ENCODE data around the gene TMUB2. TPM values are rescaled to one million over a fixed set of nuclear protein-coding genes. Genes with fewer than 3 reads are reported as not detected.
"Not testable (repeated sequence)": the region's sequence is repeated elsewhere in the genome, so short reads cannot be mapped to it uniquely, and the experiment has no call there.

TMUB2 gene
- total and polyA plus RNA-seq, 2 of the 13 experiments (the other 11 are each of a cell fraction or from before 2014, with no cell fraction given), result 26.9 to 50.8 TPM

- TF ChIP-seq ZBTB25 (CRISPR knock-in tag; IDR thresholded peaks at IDR 0.05), result no peak
- no peak for TF ChIP-seq ZKSCAN1 (IDR thresholded peaks at IDR 0.05; ENCODE audit: low read length)
- no peak for TF ChIP-seq NCOA5 (CRISPR knock-in tag; IDR thresholded peaks at IDR 0.05)
- TF ChIP-seq, protein P1, sequence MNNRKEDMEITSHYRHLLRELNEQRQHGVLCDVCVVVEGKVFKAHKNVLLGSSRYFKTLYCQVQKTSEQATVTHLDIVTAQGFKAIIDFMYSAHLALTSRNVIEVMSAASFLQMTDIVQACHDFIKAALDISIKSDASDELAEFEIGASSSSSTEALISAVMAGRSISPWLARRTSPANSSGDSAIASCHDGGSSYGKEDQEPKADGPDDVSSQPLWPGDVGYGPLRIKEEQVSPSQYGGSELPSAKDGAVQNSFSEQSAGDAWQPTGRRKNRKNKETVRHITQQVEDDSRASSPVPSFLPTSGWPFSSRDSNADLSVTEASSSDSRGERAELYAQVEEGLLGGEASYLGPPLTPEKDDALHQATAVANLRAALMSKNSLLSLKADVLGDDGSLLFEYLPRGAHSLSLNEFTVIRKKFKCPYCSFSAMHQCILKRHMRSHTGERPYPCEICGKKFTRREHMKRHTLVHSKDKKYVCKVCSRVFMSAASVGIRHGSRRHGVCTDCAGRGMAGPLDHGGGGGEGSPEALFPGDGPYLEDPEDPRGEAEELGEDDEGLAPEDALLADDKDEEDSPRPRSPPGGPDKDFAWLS (CRISPR knock-in tag; IDR thresholded peaks at IDR 0.05; ENCODE audit: borderline replicate concordance), result no peak
- no peak for TF ChIP-seq RNF219 (CRISPR knock-in tag; IDR thresholded peaks at IDR 0.05)
Measured at GRCh38 chr17:44235583-44235936, 48.8 kb downstream of the TMUB2 start (continued).

DNA sequence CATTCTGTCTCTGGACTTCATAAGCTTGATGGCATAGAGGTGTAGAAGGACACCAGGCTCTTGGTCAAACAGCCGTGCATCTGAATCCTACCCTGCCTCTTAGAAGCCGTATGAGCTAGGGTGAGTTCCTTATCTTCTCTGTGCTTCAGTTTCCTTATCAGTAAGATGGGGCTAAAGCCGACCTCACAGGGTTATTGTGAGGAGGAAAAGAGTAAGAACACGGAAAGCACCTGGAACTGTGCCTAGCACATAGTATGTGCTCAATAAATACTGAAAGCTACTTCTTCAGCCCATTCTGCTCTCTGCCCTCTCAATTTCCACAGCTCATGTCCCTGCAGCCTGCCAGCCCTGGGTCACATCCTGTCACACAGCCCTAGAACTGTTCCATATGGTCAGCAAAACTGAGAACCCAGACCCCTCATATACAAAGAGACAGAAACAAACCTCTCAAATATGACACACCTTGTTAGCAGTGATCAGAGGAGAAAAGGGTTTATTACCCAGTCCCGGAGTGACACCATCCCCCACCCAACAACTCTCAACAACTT, 49.7 kb downstream of the TMUB2 start:
- Histone ChIP-seq H3K4me3 (replicated peaks in 1 of 3; ENCODE audit: insufficient read depth in 1 of 3, low read depth in 2 of 3, low read length in 3 of 3) (no peak overlapping the region), H3K79me2 (ENCODE audit: insufficient read depth, low read length) (no peaks in the 10 kb centered on the region), H2AFZ (ENCODE audit: low read length) (no peak overlapping the region), H4K20me1 (ENCODE audit: insufficient read depth, low read length) (no peaks in the 10 kb centered on the region), H3K27ac (ENCODE audit: extremely low read length, insufficient read depth, low read length) (no peak overlapping the region), H3K27me3 (ENCODE audit: control insufficient read depth in 1 of 2, insufficient read depth in 2 of 2, low read length in 2 of 2) (peaks cover 0 to 14% of the 10 kb centered on the region in 2 experiments; a peak in 3 of 5 replicates), H3K9ac (ENCODE audit: insufficient read depth, low read depth, low read length) (no peak overlapping the region), H3K36me3 (replicated peaks in 1 of 2; ENCODE audit: control insufficient read depth in 1 of 2, insufficient read depth in 2 of 2, low read length in 2 of 2) (no peaks in the 10 kb centered on the region), H3K4me2 (ENCODE audit: low read depth, low read length) (no peak overlapping the region), H3K4me1 (ENCODE audit: insufficient read depth, low read length) (no peaks in the 10 kb centered on the region), H3K9me3 (ENCODE audit: low read length) (no peaks in the 10 kb centered on the region)
- 38% methylated on average over 5 of the region's 5 CpGs for WGBS (ENCODE audit: low lambda C conversion rate)
- DNase-seq (ENCODE audit: low spot score) (no peak), FAIRE-seq (no peak), ATAC-seq (no peak)
- no TSS peak for BruUV-seq (replicated peaks)
- TF ChIP-seq NFATC3 (CRISPR knock-in tag; IDR thresholded peaks at IDR 0.05) (no peak), NFE2 (CRISPR knock-in tag; IDR thresholded peaks at IDR 0.05) (no peak)
- CTCF ChIA-PET (ENCODE audit: low intra/inter-chr PET ratio, low total read pairs), result no interaction called here
- intact Hi-C loops (cut with micrococcal nuclease; ENCODE audit: unreplicated experiment) (no loop called here), in situ Hi-C loops (cut with HindIII; ENCODE audit: extremely low pct_ligation_motif_present, low pct_unique_long_range_greater_than_20kb) (no loop called here)
- POLR2A ChIA-PET, result interaction anchor here (0.6 kb wide), 1 partner anchor 105 kb away, joined by 5 read pairs; no protein-coding TSS in a partner anchor

DNA sequence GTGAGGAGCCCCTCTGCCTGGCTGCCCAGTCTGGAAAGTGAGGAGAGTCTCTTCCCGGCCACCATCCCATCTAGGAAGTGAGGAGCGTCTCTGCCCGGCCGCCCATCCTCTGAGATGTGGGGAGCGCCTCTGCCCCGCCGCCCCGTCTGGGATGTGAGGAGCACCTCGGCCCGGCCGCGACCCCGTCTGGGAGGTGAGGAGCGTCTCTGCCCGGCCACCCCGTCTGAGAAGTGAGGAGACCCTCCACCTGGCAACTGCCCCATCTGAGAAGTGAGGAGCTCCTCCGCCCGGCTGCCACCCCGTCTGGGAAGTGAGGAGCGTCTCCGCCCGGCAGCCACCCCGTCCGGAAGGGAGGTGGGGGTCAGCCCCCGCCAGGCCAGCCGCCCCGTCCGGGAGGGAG, 51.1 kb downstream of the TMUB2 start:
- H3K4me1 ChIP-seq (ENCODE audit: insufficient read depth, low read length); H3K36me3 ChIP-seq (replicated peaks in 1 of 2; ENCODE audit: control insufficient read depth in 1 of 2, insufficient read depth in 2 of 2, low read length in 2 of 2); intact Hi-C loops (cut with micrococcal nuclease; ENCODE audit: unreplicated experiment); DNase-seq (ENCODE audit: low spot score); FAIRE-seq; POLR2A ChIA-PET; H3K4me2 ChIP-seq (ENCODE audit: low read depth, low read length); in situ Hi-C loops (cut with HindIII; ENCODE audit: extremely low pct_ligation_motif_present, low pct_unique_long_range_greater_than_20kb); H2AFZ ChIP-seq (ENCODE audit: low read length); CTCF ChIA-PET (ENCODE audit: low intra/inter-chr PET ratio, low total read pairs); BruUV-seq (replicated peaks); H4K20me1 ChIP-seq (ENCODE audit: insufficient read depth, low read length); H3K4me3 ChIP-seq (replicated peaks in 1 of 3; ENCODE audit: insufficient read depth in 1 of 3, low read depth in 2 of 3, low read length in 3 of 3); H3K9ac ChIP-seq (ENCODE audit: insufficient read depth, low read depth, low read length); H3K9me3 ChIP-seq (ENCODE audit: low read length); ATAC-seq; H3K79me2 ChIP-seq (ENCODE audit: insufficient read depth, low read length); H3K27ac ChIP-seq (ENCODE audit: extremely low read length, insufficient read depth, low read length): not testable (repeated sequence)
- peaks cover 0 to 14% of the 10 kb centered on the region in 2 experiments; a peak in 3 of 5 replicates for H3K27me3 ChIP-seq (ENCODE audit: control insufficient read depth in 1 of 2, insufficient read depth in 2 of 2, low read length in 2 of 2)
- 65% methylated on average over 4 of the region's 28 CpGs for WGBS (ENCODE audit: low lambda C conversion rate)

Data from HepG2 (cell line).